IPS-15b (cell line): ENCODE data around the gene CCDC40.
"Not testable (repeated sequence)": the region's sequence is repeated elsewhere in the genome, so short reads cannot be mapped to it uniquely, and the experiment has no call there.

Experiments used
- H3K27me3 ChIP-seq: one replicate; pipeline ENCODE4 v1.6.1; 2013; ENCODE audit warnings: low read length; ENCODE audit not compliant: control insufficient read depth, insufficient read depth
- H3K36me3 ChIP-seq: one replicate; pipeline ENCODE4 v1.6.1; 2013; ENCODE audit warnings: low read length; ENCODE audit not compliant: control insufficient read depth, insufficient read depth
- H3K4me1 ChIP-seq: one replicate; pipeline ENCODE4 v1.6.1; 2013; ENCODE audit warnings: mild to moderate bottlenecking, low read length; ENCODE audit not compliant: control insufficient read depth, insufficient read depth
- H3K4me3 ChIP-seq: one replicate; pipeline ENCODE4 v1.5.1; 2013; ENCODE audit warnings: low read depth, low read length
- H3K9ac ChIP-seq: one replicate; pipeline ENCODE4 v1.6.1; 2013; ENCODE audit warnings: low read depth, mild to moderate bottlenecking, low read length
- H3K9me3 ChIP-seq: one replicate; pipeline ENCODE4 v1.6.1; 2013; ENCODE audit warnings: mild to moderate bottlenecking, low read length; ENCODE audit not compliant: control insufficient read depth, insufficient read depth

Gene CCDC40

DNA sequence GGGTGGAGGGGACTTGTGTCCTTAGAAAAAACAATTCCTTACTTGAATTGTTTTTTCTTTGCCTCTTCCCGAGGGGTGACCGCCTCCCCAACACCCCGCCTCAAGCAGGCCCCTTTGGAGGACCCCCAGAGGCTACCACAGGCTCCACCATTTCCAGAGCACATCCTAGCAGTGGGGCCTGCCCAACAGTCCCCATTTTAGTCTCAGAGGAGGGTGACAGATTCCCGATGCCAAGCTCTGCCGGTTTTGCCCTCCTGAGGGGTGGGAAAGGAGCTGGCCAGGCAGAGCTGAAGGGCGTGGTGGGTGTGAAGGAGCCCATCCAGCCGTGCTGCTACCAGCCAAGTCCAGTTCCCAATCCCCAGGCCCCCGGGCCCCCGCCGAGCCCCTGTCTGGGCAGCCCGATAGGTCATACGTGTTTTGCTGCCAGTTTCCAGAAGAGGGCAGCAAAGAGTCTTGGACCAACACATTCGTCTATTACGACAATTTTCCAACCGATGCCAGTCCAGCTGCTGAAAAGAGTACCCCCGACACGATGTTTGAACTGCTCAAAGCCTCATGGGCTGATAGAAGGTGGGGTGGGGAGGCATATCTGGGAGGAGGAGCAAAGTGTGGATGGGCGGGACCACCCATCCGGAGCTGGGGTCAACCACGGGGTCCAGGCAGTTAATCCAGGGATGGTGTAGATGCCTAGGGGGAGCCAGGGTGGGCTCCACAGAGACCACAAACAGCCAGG is 46.1 kb downstream of the CCDC40 start:
- no peaks in the 10 kb centered on the region for H3K4me1 ChIP-seq
- H3K9me3 ChIP-seq, result no peaks in the 10 kb centered on the region
- no peaks in the 10 kb centered on the region for H3K36me3 ChIP-seq
- no peak overlapping the region for H3K4me3 ChIP-seq
- no peaks in the 10 kb centered on the region for H3K27me3 ChIP-seq
- no peak overlapping the region for H3K9ac ChIP-seq

DNA sequence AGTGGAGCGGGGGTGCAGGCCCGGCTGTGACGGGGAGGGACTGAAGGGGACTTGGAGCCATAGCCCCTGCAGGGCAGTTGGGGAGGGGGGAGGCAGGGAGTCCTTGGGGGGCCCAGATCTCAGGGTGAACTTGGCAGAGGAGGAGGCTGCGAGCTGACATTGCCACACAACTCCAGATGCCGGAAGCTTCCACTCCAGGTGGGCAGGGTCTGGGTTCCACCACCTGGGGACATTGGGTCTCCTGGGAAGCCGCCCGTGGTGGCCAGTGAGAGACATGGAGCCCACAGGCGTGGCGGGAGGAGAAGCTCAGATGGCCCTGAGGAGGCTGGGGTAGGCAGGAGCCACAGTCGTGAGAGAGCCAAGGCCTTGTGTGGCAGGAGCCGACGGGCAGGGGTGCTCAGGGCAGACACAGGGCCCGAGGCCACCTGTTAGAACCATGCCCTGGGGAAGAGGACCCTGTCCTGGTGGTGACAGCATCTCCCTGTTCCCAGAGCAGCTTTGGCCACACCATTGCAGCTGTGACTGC is 46.8 kb downstream of the CCDC40 start:
- Histone ChIP-seq H3K9me3 (no peaks in the 10 kb centered on the region), H3K36me3 (no peaks in the 10 kb centered on the region), H3K4me3 (no peak overlapping the region), H3K9ac (no peak overlapping the region), H3K4me1 (no peaks in the 10 kb centered on the region), H3K27me3 (no peaks in the 10 kb centered on the region)

DNA sequence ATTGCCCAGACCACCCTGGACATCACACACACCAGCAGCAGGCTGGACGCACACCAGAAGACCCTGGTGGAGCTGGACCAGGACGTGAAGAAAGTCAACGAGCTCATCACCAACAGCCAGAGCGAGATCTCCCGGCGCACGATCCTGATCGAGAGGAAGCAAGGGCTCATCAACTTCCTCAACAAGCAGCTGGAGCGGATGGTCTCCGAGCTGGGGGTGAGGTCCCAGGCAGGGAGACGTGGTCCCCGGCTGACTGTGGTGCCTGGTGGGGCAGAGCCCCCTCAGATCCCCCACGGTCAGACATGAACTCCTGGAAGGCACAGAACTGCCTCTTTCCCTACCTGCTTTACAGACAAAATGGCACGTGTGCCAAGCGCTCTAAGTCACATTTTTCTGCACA is 48.3 kb downstream of the CCDC40 start:
- no peak overlapping the region for H3K4me3 ChIP-seq
- H3K9me3 ChIP-seq, result no peaks in the 10 kb centered on the region
- H3K36me3 ChIP-seq, result no peaks in the 10 kb centered on the region
- H3K9ac ChIP-seq, result no peak overlapping the region
- no peaks in the 10 kb centered on the region for H3K4me1 ChIP-seq
- no peaks in the 10 kb centered on the region for H3K27me3 ChIP-seq

DNA sequence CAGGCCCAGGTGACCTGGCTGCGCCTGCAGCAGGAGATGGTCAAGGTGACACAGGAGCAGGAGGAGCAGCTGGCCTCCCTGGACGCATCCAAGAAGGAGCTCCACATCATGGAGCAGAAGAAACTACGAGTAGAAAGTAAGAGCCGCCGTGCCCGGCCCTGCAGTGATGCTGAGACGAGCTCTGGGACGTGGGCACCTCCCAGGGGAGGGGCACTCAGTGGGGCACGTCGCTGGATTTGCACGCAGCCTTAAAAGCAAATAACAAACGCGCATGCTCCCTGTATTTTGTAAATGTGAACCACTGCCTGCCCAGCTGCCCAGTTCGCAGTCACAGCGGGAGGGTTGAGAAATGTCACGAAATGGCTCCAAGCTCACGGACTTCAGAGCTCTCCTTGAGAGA is 49.6 kb downstream of the CCDC40 start:
- Histone ChIP-seq H3K27me3 (no peaks in the 10 kb centered on the region), H3K4me3 (no peak overlapping the region), H3K9ac (peak overlapping the region; percentile 37), H3K9me3 (no peaks in the 10 kb centered on the region), H3K4me1 (no peaks in the 10 kb centered on the region), H3K36me3 (no peaks in the 10 kb centered on the region)

GRCh38 chr17:80086616-80087015 is 50.2 kb downstream of the CCDC40 start:
- Histone ChIP-seq H3K36me3 (no peaks in the 10 kb centered on the region), H3K27me3 (no peaks in the 10 kb centered on the region), H3K9ac (no peak overlapping the region), H3K4me3 (no peak overlapping the region), H3K4me1 (no peaks in the 10 kb centered on the region), H3K9me3 (no peaks in the 10 kb centered on the region)

DNA sequence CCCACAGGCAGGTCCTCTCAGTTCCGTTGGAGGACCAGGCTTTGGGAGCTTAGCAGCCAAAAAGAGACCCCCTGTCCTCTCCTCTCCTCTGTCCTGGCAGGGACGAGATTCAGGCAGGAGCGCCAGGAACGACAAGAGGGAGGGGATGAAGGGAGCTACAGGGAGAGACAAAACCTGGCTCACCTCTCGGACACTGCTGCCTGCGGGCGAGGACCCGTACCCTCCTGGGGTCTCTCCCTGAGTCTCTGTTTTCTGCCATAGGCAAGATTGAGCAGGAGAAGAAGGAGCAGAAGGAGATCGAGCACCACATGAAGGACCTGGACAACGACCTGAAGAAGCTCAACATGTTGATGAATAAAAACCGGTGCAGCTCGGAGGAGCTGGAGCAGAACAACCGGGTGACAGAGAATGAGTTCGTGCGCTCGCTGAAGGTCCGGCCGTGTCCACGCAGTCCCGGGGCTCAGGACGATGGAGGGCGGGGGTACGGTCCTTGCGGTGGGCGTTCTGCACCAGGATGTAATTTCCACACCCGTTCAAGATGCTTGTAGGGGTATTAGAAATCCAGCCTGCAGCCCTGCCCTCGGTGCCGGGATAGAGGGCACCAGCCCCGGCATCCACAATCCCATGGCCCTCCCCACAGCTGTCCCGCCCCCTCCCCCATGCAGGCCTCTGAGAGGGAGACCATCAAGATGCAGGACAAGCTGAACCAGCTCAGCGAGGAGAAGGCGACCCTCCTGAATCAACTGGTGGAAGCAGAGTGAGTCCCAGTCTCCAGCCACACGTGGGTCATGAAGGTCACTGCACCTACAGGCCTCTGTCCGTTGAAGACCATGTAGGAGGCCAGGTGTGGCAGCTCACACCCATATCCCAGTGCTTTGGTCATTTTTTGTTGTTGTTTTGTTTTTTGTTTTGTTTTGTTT is 51.2 kb downstream of the CCDC40 start:
- no peaks in the 10 kb centered on the region for H3K36me3 ChIP-seq
- H3K4me1 ChIP-seq, result no peaks in the 10 kb centered on the region
- no peak overlapping the region for H3K4me3 ChIP-seq
- no peak overlapping the region for H3K9ac ChIP-seq
- no peaks in the 10 kb centered on the region for H3K27me3 ChIP-seq
- no peaks in the 10 kb centered on the region for H3K9me3 ChIP-seq

DNA sequence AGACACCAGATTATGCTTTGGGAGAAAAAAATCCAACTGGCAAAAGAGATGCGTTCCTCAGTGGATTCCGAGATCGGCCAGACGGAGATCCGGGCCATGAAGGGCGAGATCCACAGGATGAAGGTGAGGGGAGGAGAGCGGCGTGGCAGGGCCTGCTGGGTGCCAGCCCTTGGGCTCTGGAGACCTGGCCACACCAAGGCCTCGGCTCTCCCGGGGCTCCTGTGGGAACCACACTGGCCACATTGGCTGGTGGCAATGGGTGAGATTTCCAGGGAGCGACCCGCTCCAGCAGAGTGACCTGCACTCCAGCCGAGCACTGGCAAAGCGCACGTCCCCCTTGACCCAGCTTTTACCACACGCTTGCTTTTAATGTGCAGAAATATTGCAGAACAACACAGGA is 53.3 kb downstream of the CCDC40 start:
- Histone ChIP-seq H3K9ac (no peak overlapping the region), H3K4me1 (no peaks in the 10 kb centered on the region), H3K9me3 (no peaks in the 10 kb centered on the region), H3K4me3 (no peak overlapping the region), H3K36me3 (no peaks in the 10 kb centered on the region), H3K27me3 (no peaks in the 10 kb centered on the region)

DNA sequence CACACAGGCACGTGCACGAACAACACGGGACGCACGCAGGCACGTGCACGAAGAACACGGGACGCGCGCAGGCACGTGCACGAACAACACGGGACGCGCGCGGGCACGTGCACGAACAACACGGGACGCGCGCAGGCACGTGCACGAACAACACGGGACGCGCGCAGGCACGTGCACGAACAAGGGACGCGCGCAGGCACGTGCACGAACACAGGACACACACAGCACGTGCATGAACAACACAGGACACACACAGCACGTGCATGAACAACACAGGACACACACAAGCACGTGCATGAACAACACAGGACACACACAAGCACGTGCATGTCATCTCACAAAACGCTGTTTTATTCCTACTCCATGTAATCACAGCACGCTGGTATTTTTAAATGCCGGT is 53.7 kb downstream of the CCDC40 start:
- not testable (repeated sequence) for H3K9me3 ChIP-seq, H3K27me3 ChIP-seq, H3K4me3 ChIP-seq, H3K4me1 ChIP-seq, H3K36me3 ChIP-seq, H3K9ac ChIP-seq

DNA sequence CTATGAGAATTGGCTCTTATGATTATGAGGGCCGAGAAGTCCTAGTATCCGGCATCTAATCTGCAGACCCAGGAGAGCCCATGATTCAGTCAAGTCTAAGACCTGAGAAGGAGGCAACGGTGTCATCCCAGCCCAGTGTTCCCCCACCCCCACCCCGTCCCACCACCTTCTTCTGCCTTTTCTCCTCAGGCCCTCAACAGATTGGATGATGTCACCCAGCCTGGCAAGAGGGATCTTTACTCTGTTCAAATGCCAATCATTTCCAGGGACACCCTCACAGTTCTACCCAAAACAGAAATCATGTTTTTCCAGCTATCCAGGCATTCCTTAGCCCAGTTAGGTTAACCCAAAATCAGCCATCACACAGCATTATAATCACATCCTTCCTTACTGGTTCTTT is 54.9 kb downstream of the CCDC40 start:
- Histone ChIP-seq H3K36me3 (no peaks in the 10 kb centered on the region), H3K9me3 (no peaks in the 10 kb centered on the region), H3K4me3 (no peak overlapping the region), H3K4me1 (no peaks in the 10 kb centered on the region), H3K9ac (no peak overlapping the region), H3K27me3 (no peaks in the 10 kb centered on the region)

DNA sequence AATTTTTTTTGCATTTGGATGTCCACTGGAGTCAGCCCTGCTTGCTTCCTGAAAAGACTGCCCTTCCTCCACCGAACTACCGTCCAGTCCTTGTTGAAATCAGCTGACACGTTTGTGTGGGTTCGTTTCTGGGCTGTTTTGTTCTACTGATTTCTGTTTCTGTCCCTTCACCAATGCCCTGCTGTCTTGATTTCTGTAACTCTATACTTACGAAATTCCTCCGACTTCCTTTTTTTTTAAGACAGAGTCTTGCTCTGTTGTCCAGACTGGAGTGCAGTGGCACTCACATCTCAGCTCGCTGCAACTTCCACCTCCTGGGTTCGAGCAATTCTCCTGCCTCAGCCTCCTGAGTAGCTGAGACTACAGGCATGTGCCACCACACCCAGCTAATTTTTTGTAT is 56.5 kb downstream of the CCDC40 start:
- H3K9ac ChIP-seq, result no peak overlapping the region
- no peaks in the 10 kb centered on the region for H3K4me1 ChIP-seq
- no peaks in the 10 kb centered on the region for H3K27me3 ChIP-seq
- H3K36me3 ChIP-seq, result no peaks in the 10 kb centered on the region
- H3K9me3 ChIP-seq, result no peaks in the 10 kb centered on the region
- H3K4me3 ChIP-seq, result no peak overlapping the region

DNA sequence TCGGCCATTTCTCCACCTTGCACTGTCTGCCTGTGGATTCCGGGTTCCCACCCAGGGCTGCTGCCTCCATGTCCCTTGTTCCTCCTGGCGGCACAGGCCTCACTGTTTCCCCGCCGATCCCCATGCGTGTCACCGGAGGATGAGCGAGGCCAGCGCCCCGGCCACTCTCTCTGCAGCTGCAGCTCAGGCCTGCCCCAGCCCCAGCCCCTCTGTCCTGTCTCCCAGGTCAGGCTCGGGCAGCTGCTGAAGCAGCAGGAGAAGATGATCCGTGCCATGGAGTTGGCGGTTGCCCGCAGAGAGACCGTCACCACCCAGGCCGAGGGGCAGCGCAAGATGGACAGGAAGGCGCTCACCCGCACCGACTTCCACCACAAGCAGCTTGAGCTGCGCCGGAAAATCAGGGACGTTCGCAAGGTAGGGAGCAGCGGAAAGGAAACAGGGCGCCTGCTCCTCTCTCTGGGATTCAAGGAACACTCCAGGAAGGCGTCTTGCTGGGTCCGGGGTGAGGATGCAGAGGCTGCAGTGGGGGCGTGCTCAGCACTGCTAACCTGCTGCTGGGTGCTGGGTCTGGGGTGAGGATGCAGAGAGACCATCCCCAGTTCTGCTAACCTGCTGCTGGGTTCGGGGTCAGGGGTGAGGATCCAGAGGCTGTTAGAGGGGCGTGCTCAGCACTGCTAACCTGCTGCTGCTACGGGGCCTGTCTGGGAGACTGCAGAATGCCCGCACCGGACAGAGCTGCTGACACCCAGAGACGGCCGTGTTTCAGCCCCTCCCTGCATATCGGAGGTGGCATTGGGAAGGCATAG is 58.8 kb downstream of the CCDC40 start:
- Histone ChIP-seq H3K36me3 (no peaks in the 10 kb centered on the region), H3K4me1 (no peaks in the 10 kb centered on the region), H3K9ac (no peak overlapping the region), H3K9me3 (no peaks in the 10 kb centered on the region), H3K27me3 (peaks cover 3% of the 10 kb centered on the region), H3K4me3 (no peak overlapping the region)
